SK-N-SH (cell line): ENCODE results near the gene ZNF385A. TPM values are rescaled to one million over a fixed set of nuclear protein-coding genes. Genes with fewer than 3 reads are reported as not detected.
"Not testable (repeated sequence)": the region's sequence is repeated elsewhere in the genome, so short reads cannot be mapped to it uniquely, and the experiment has no call there.

ENCODE experiments used
- CTCF ChIA-PET: fragments of 300-600, 350-600 bp; formaldehyde crosslinking; extraction: SDS; loops from one replicate; lab custom pipeline; 2021; lab: Yijun Ruan, JAX
- POLR2A ChIA-PET: fragments of 350-600 bp; sonication (Branson Sonifier 250); formaldehyde crosslinking; extraction: SDS; loops from one replicate; lab custom pipeline; 2020; ENCODE audit warnings: antibody characterized with exemption, inconsistent platforms; lab: Yijun Ruan, JAX
- DNase-seq: peaks from one replicate; pipeline ENCODE4 v3.0.0; 2012
- H2AFZ ChIP-seq: fragments of 200-600 bp; sonication (generic); 2 replicates; pipeline ENCODE4 v1.8.1; 2016; ENCODE audit warnings: antibody characterized with exemption, mild to moderate bottlenecking, low read depth
- H3F3A ChIP-seq: fragments of 200-600 bp; sonication (generic); replicated peaks from 2 replicates; pipeline ENCODE3; 2016; ENCODE audit warnings: antibody characterized with exemption, mild to moderate bottlenecking; ENCODE audit not compliant: insufficient read depth
- H3K27ac ChIP-seq, 2 experiments: fragments of 200-500 bp in 1 of 2; fragments of 200-600 bp in 1 of 2; sonication (Bioruptor generic) in 1 of 2; sonication (generic), shearing (Covaris generic) in 1 of 2; 2 replicates each; pipeline versions ENCODE4 v1.5.1 to v1.6.1; 2014 to 2016; ENCODE audit warnings: low read depth in 2 of 2, inconsistent platforms in 1 of 2, low read length in 1 of 2, mild to moderate bottlenecking in 1 of 2, mixed read lengths in 1 of 2
- H3K27me3 ChIP-seq: fragments of 200-600 bp; sonication (generic), shearing (Covaris generic); 2 replicates; pipeline ENCODE4 v1.6.1; 2016; ENCODE audit warnings: mixed run types; ENCODE audit not compliant: insufficient read depth
- H3K36me3 ChIP-seq, 2 experiments: fragments of 200-500 bp in 1 of 2; fragments of 200-600 bp in 1 of 2; sonication (Bioruptor generic) in 1 of 2; sonication (generic) in 1 of 2; replicated peaks in 1 of 2; 2 replicates each; pipeline versions ENCODE3 to v1.5.1; 2014 to 2016; ENCODE audit warnings: low read length in 1 of 2, mild to moderate bottlenecking in 1 of 2; ENCODE audit not compliant: insufficient read depth in 2 of 2, control insufficient read depth in 1 of 2
- H3K4me1 ChIP-seq, 2 experiments: fragments of 200-500 bp in 1 of 2; fragments of 200-600 bp in 1 of 2; sonication (Bioruptor generic) in 1 of 2; sonication (generic), shearing (Covaris generic) in 1 of 2; 2 replicates each; pipeline versions ENCODE4 v1.5.1 to v1.6.1; 2014 to 2016; ENCODE audit warnings: low read depth in 1 of 2, low read length in 1 of 2, mixed run types in 1 of 2; ENCODE audit not compliant: insufficient read depth in 2 of 2, control insufficient read depth in 1 of 2
- H3K4me2 ChIP-seq: fragments of 200-600 bp; sonication (generic), shearing (Covaris generic); 2 replicates; pipeline ENCODE4 v1.6.1; 2017; ENCODE audit warnings: mixed run types
- H3K4me3 ChIP-seq, 2 experiments: fragments of 200-500 bp in 1 of 2; fragments of 200-600 bp in 1 of 2; sonication (Bioruptor generic) in 1 of 2; sonication (generic), shearing (Covaris generic) in 1 of 2; 2 replicates each; pipeline versions ENCODE4 v1.5.1 to v1.8.1; 2014 to 2016; ENCODE audit warnings: low read depth in 2 of 2, inconsistent platforms in 1 of 2, low read length in 1 of 2, mild to moderate bottlenecking in 1 of 2, mixed read lengths in 1 of 2, moderate library complexity in 1 of 2
- H3K79me2 ChIP-seq: fragments of 200-600 bp; sonication (generic); 2 replicates; pipeline ENCODE4 v1.8.1; 2017; ENCODE audit warnings: mild to moderate bottlenecking; ENCODE audit not compliant: insufficient read depth
- H3K9ac ChIP-seq: fragments of 200-600 bp; sonication (generic); 2 replicates; pipeline ENCODE4 v1.6.1; 2017; ENCODE audit warnings: mixed run types
- H3K9me2 ChIP-seq: fragments of 200-600 bp; sonication (generic); 2 replicates; pipeline ENCODE4 v1.6.1; 2017; ENCODE audit warnings: mixed run types
- H3K9me3 ChIP-seq: fragments of 200-600 bp; sonication (generic); 2 replicates; pipeline ENCODE4 v1.6.1; 2017; ENCODE audit warnings: mixed run types, mild to moderate bottlenecking, moderate library complexity
- H4K20me1 ChIP-seq: fragments of 200-600 bp; sonication (generic); 2 replicates; pipeline ENCODE4 v1.6.1; 2017; ENCODE audit warnings: mild to moderate bottlenecking, mixed run types; ENCODE audit not compliant: insufficient read depth
- FOSL2 ChIP-seq: IDR thresholded peaks from 2 replicates; pipeline ENCODE4 v1.4.0; 2012; ENCODE audit warnings: low read depth, mild to moderate bottlenecking, moderate library complexity, borderline replicate concordance
- FOXM1 ChIP-seq: IDR thresholded peaks from 2 replicates; pipeline ENCODE4 v1.4.0; 2012; ENCODE audit warnings: low read depth, mild to moderate bottlenecking
- GABPA ChIP-seq: IDR thresholded peaks from 2 replicates; pipeline ENCODE4 v1.4.0; 2012; ENCODE audit warnings: low read depth, mild to moderate bottlenecking
- JUND ChIP-seq: IDR thresholded peaks from 2 replicates; pipeline ENCODE4 v1.4.0; 2012
- MXI1 ChIP-seq: IDR thresholded peaks from 2 replicates; pipeline ENCODE4 v1.6.1; 2012; ENCODE audit warnings: mild to moderate bottlenecking, low read depth, low read length, improper control_type of control experiment
- NFIC ChIP-seq: IDR thresholded peaks from 2 replicates; pipeline ENCODE4 v1.4.0; 2012; ENCODE audit warnings: borderline replicate concordance
- NRF1 ChIP-seq: IDR thresholded peaks from 2 replicates; pipeline ENCODE4 v1.6.1; 2012; ENCODE audit warnings: low read depth, mild to moderate bottlenecking, low read length
- RAD21 ChIP-seq: IDR thresholded peaks from 2 replicates; pipeline ENCODE4 v1.6.1; 2012; ENCODE audit warnings: mild to moderate bottlenecking, low read length
- REST ChIP-seq: IDR thresholded peaks from 2 replicates; pipeline ENCODE4 v1.6.1; 2012; ENCODE audit warnings: mild to moderate bottlenecking, low read depth, low read length, moderate library complexity
- SIN3A ChIP-seq: IDR thresholded peaks from 2 replicates; pipeline ENCODE4 v1.6.1; 2012; ENCODE audit warnings: low read depth, mild to moderate bottlenecking, low read length, moderate library complexity, borderline replicate concordance
- TCF12 ChIP-seq: IDR thresholded peaks from 2 replicates; pipeline ENCODE4 v1.4.0; 2012
- TEAD4 ChIP-seq: IDR thresholded peaks from 2 replicates; pipeline ENCODE4 v1.4.0; 2012; ENCODE audit warnings: mild to moderate bottlenecking, borderline replicate concordance; ENCODE audit not compliant: insufficient read depth
- ZBTB33 ChIP-seq: IDR thresholded peaks from 2 replicates; pipeline ENCODE4 v1.4.0; 2012; ENCODE audit warnings: low read depth, borderline replicate concordance
- WGBS: methylation state at CpG from one replicate; pipeline ENCODE4 v1.1.6; 2017; ENCODE audit warnings: low lambda C conversion rate; 5-methylcytosine and 5-hydroxymethylcytosine counted together
- polyA plus RNA-seq, 3 experiments: library from polyadenylated mRNA; depleted of rRNA; stranded (reverse); fragments of >200 nt; gene quantifications; 2 replicates each; pipeline ENCODE4 v1.2.3, GENCODE V29; 2012
- TF ChIP-seq, protein P1 (sequence below): IDR thresholded peaks from 2 replicates; pipeline ENCODE4 v1.4.0; 2012; ENCODE audit warnings: low read depth

ZNF385A gene
- polyA plus RNA-seq, 1 of the 3 experiments (the other 2 are of a cell fraction), result 2.6 TPM

- CTCF ChIA-PET, result interaction anchor here (0.6 to 16.1 kb wide), 5 partner anchors 7 to 114 kb away, joined by 3 to 266 read pairs (median 10); no protein-coding TSS in a partner anchor
- POLR2A ChIA-PET, result no interaction called here
Observed at GRCh38 chr12:54328595-54329337, 55.8 kb downstream of the ZNF385A start.

DNA sequence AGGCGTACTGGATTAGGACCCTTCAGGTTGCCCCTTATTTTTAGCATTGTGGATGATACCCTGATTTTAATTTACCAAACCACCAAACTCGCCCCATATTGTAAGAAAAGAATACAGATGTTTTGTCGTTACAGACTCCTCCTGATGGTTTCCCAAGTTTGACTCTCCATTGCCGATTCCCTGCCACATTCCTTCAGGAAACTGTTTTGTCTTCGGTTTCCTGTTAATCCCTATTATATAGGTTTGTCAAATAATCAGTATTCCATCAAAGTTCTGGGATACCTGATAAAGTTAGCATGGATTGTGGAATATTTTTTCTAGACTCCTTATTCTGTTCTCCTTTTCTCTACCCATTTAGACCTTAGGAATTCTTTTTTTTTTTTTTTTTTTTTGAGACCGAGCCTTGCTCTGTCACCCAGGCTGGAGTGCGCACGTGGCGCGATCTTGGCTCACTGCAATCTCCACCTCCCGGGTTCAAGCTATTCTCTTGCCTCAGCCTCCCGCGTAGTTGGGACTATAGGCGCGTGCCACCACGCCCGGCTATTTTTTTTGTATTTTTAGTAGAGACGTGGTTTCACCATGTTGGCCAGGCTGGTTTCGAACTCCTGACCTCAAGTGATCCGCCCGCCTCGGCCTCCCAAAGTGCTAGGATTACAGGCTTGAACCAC lies 59.0 kb downstream of the ZNF385A start:
- POLR2A ChIA-PET, result interaction anchor here (0.7 to 1.9 kb wide), 9 partner anchors 10 to 106 kb away, joined by 3 to 12 read pairs (median 4); partner anchors contain the start of genes CBX5 and HNRNPA1
- CTCF ChIA-PET, result interaction anchor here (0.6 to 16.1 kb wide), 36 partner anchors 10 to 340 kb away, joined by 3 to 266 read pairs (median 5); partner anchors contain the start of genes HOXC10, NFE2 and ZNF385A
- H3K79me2 ChIP-seq, result peaks cover 55% of the 10 kb centered on the region

More at GRCh38 chr12:54328595-54329337, 55.8 kb downstream of the ZNF385A start:
- no peaks in the 10 kb centered on the region for H3K9me3 ChIP-seq
- TF ChIP-seq GABPA (no peak), SIN3A (no peak), NRF1 (no peak), TEAD4 (no peak), FOXM1 (no peak), RAD21 (no peak), REST (no peak), MXI1 (no peak), ZBTB33 (no peak), JUND (no peak), NFIC (no peak), TCF12 (no peak), FOSL2 (no peak)
- TF ChIP-seq, protein P1, sequence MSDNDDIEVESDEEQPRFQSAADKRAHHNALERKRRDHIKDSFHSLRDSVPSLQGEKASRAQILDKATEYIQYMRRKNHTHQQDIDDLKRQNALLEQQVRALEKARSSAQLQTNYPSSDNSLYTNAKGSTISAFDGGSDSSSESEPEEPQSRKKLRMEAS, result no peak
- TF ChIP-seq, all 33 proteins: peak for 0
- H3K4me3 ChIP-seq, result no peak overlapping the region
- no peaks in the 10 kb centered on the region for H3K27me3 ChIP-seq
- DNase-seq, result no peak
- H2AFZ ChIP-seq, result no peak overlapping the region
- H3F3A ChIP-seq, result peaks cover 3% of the 10 kb centered on the region
- peaks cover 85% of the 10 kb centered on the region for H3K79me2 ChIP-seq
- H3K9ac ChIP-seq, result no peak overlapping the region
- no peak overlapping the region; a peak in 1 of 4 replicates for H3K27ac ChIP-seq
- peaks cover 4 to 8% of the 10 kb centered on the region in 2 experiments for H3K36me3 ChIP-seq
- no peaks in the 10 kb centered on the region for H4K20me1 ChIP-seq
- whole genome bisulfite sequencing, result 97% methylated on average over 6 of the region's 6 CpGs
- H3K4me1 ChIP-seq, result peaks cover 0 to 9% of the 10 kb centered on the region in 2 experiments; a peak in 2 of 4 replicates
- H3K9me2 ChIP-seq, result no peaks in the 10 kb centered on the region
- no peak overlapping the region for H3K4me2 ChIP-seq

More for the DNA sequence above, 59.0 kb downstream of the ZNF385A start:
- H3K4me1 ChIP-seq, DNase-seq, H4K20me1 ChIP-seq, H3K36me3 ChIP-seq, H3K9me2 ChIP-seq, H3K9me3 ChIP-seq, H3F3A ChIP-seq, H3K27me3 ChIP-seq: not testable (repeated sequence)
- Histone ChIP-seq H2AFZ (peak overlapping the region; percentile 69; the same call in 1 of the 2 replicates), H3K9ac (peak overlapping the region; percentile 97), H3K27ac (peak overlapping the region; percentile 77 to 81), H3K4me3 (peak overlapping the region; percentile 68 to 86), H3K4me2 (peak overlapping the region; percentile 75)
- 39% methylated on average over 22 of the region's 22 CpGs for WGBS
